ENCODE data around the gene SESN2.

DNA sequence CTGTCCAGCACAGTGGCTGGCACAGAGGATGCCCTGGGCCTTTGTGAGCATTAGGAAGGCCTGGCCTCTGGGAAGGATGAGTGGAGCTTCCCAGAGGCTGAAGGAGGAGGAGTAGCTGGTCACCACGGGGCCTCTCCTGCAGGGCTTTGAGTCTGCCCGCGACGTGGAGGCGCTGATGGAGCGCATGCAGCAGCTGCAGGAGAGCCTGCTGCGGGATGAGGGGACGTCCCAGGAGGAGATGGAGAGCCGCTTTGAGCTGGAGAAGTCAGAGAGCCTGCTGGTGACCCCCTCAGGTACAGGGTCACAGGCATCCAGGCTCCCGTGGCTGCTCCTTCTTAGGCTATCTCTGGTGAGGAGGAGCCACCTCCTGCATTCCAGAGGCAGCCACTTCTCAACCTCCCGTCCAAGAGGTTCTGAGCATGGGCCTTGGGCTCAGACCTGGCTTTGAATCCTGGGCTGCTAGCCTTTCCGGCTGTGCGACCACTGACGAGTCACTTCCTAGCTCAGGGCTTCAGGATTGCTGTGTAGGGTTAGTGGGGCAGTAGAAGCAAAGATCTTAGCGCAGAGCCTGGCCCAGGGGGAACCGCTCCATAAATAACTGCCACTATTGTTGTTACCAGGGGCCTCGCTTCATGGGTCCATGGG lies 14.0 kb downstream of the SESN2 start:
- TF ChIP-seq EZH2 (IDR thresholded peaks at IDR 0.05; ENCODE audit: insufficient read depth, poor library complexity, severe bottlenecking) (no peak), EZH2phosphoT487 (IDR thresholded peaks at IDR 0.05; ENCODE audit: insufficient read depth, low read depth) (no peak)
